NCI-H2196 (cell line): Measurements from ENCODE around the gene NKX6-2.
A peak's percentile ranks its signal among the peaks of the same experiment; 100 is the strongest.
"Not testable (repeated sequence)": the region's sequence is repeated elsewhere in the genome, so short reads cannot be mapped to it uniquely, and the experiment has no call there.

Experiments used
- DNase-seq: peaks from one replicate; lab custom pipeline; 2025; ENCODE audit not compliant: unreplicated experiment; lab: John Stamatoyannopoulos, UW

NKX6-2 gene

GRCh38 chr10:132783940-132784865 lies 1.7 kb downstream of the NKX6-2 start:
- DNase-seq: no peak

- no peak for DNase-seq
Observed at GRCh38 chr10:132783165-132783939, 2.6 kb downstream of the NKX6-2 start.

GRCh38 chr10:132781556-132781955 lies 4.4 kb downstream of the NKX6-2 start:
- DNase-seq: no peak

- no peak for DNase-seq
Observed at GRCh38 chr10:132780356-132780755, 5.6 kb downstream of the NKX6-2 start.

GRCh38 chr10:132779549-132780294 lies 6.2 kb downstream of the NKX6-2 start:
- DNase-seq: no peak

GRCh38 chr10:132777441-132777840 lies 8.5 kb downstream of the NKX6-2 start:
- no peak for DNase-seq

GRCh38 chr10:132776821-132777220 lies 9.1 kb downstream of the NKX6-2 start:
- no peak for DNase-seq

- DNase-seq: no peak
Observed at GRCh38 chr10:132776186-132776585, 9.8 kb downstream of the NKX6-2 start.

GRCh38 chr10:132774902-132775863 lies 10.8 kb downstream of the NKX6-2 start:
- peak; percentile 9 for DNase-seq

- no peak for DNase-seq
Observed at GRCh38 chr10:132774181-132774901, 11.6 kb downstream of the NKX6-2 start.

GRCh38 chr10:132772816-132773215 lies 13.1 kb downstream of the NKX6-2 start:
- not testable (repeated sequence) for DNase-seq

GRCh38 chr10:132770061-132771021 lies 15.6 kb downstream of the NKX6-2 start:
- no peak for DNase-seq

GRCh38 chr10:132768346-132769248 lies 17.4 kb downstream of the NKX6-2 start:
- no peak for DNase-seq

GRCh38 chr10:132766291-132766690 lies 19.7 kb downstream of the NKX6-2 start:
- no peak for DNase-seq

- DNase-seq: no peak
Observed at GRCh38 chr10:132765435-132765834, 20.5 kb downstream of the NKX6-2 start.

GRCh38 chr10:132764108-132764507 lies 21.8 kb downstream of the NKX6-2 start:
- no peak for DNase-seq

GRCh38 chr10:132763545-132763944 lies 22.4 kb downstream of the NKX6-2 start:
- no peak for DNase-seq
